ENCODE measurements around the gene GALNT18. TPM values are rescaled to one million over a fixed set of nuclear protein-coding genes. Genes with fewer than 3 reads are reported as not detected.

GALNT18 gene
- total RNA-seq, 2 experiments from 2014 or later, result 6.8 to 7.4 TPM

DNA sequence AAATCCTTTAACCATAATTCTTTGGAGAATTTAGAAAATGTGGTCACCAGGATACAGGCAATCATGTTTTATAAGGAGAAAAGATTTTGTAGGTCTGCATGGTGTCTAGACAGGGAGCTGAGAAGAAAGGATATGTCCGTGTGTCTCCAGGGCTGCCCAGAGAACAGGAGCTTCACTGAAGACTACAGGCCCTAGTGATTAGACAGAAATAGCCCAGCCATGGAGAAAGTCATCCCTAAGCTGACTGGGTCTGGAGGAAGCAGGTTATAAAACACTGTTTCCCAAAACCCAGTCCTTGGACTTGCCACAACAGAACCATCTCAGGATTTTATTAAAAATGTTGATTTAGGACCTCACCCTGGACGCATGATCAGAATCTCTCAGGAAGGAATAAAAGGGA, 84.4 kb downstream of the GALNT18 start:
- H3K27me3 Mint-ChIP-seq, result no peaks in the 10 kb centered on the region
- ChIA-PET POLR2A (no interaction called here), CTCF (no interaction called here)
- no peaks in the 10 kb centered on the region for H3K36me3 Mint-ChIP-seq (ENCODE audit: low read depth)
- TF ChIP-seq CTCF (IDR thresholded peaks at IDR 0.05), result no peak
- no peak for DNase-seq
- H3K4me3 Mint-ChIP-seq, result no peak overlapping the region
- intact Hi-C loops (cut with micrococcal nuclease), result no loop called here
- no peaks in the 10 kb centered on the region for H3K9me3 Mint-ChIP-seq
- H3K27ac Mint-ChIP-seq, result no peak overlapping the region
- no peak for ATAC-seq
- no peaks in the 10 kb centered on the region for H3K4me1 Mint-ChIP-seq (ENCODE audit: low read depth)

- intact Hi-C loops (cut with micrococcal nuclease), result no loop called here
- no peaks in the 10 kb centered on the region for H3K36me3 Mint-ChIP-seq (ENCODE audit: low read depth)
- H3K4me3 Mint-ChIP-seq, result no peak overlapping the region
- H3K9me3 Mint-ChIP-seq, result no peaks in the 10 kb centered on the region
- DNase-seq (no peak), ATAC-seq (no peak)
- TF ChIP-seq CTCF (IDR thresholded peaks at IDR 0.05), result no peak
- ChIA-PET CTCF (no interaction called here), POLR2A (no interaction called here)
- H3K27me3 Mint-ChIP-seq, result no peaks in the 10 kb centered on the region
- no peaks in the 10 kb centered on the region for H3K4me1 Mint-ChIP-seq (ENCODE audit: low read depth)
- no peak overlapping the region for H3K27ac Mint-ChIP-seq
These were observed 85.2 kb downstream of the GALNT18 start for GRCh38 chr11:11536650-11537049.

- H3K9me3 Mint-ChIP-seq, result no peaks in the 10 kb centered on the region
- POLR2A ChIA-PET, result no interaction called here
- no peak for TF ChIP-seq CTCF (IDR thresholded peaks at IDR 0.05)
- intact Hi-C loops (cut with micrococcal nuclease), result no loop called here
- no peaks in the 10 kb centered on the region for H3K36me3 Mint-ChIP-seq (ENCODE audit: low read depth)
- CTCF ChIA-PET, result no interaction called here
- ATAC-seq (no peak), DNase-seq (no peak)
- no peak overlapping the region for H3K27ac Mint-ChIP-seq
- H3K4me1 Mint-ChIP-seq (ENCODE audit: low read depth), result no peaks in the 10 kb centered on the region
- H3K27me3 Mint-ChIP-seq, result no peaks in the 10 kb centered on the region
- no peak overlapping the region for H3K4me3 Mint-ChIP-seq
These were observed 86.2 kb downstream of the GALNT18 start for GRCh38 chr11:11535611-11536010.

- ATAC-seq (no peak), DNase-seq (no peak)
- Mint-ChIP-seq H3K9me3 (no peaks in the 10 kb centered on the region), H3K36me3 (ENCODE audit: low read depth) (no peaks in the 10 kb centered on the region), H3K4me1 (ENCODE audit: low read depth) (no peaks in the 10 kb centered on the region), H3K27me3 (no peaks in the 10 kb centered on the region), H3K4me3 (no peak overlapping the region), H3K27ac (no peak overlapping the region)
- ChIA-PET POLR2A (no interaction called here), CTCF (no interaction called here)
- intact Hi-C loops (cut with micrococcal nuclease), result no loop called here
- no peak for TF ChIP-seq CTCF (IDR thresholded peaks at IDR 0.05)
These were observed 86.8 kb downstream of the GALNT18 start for GRCh38 chr11:11534981-11535380.

DNA sequence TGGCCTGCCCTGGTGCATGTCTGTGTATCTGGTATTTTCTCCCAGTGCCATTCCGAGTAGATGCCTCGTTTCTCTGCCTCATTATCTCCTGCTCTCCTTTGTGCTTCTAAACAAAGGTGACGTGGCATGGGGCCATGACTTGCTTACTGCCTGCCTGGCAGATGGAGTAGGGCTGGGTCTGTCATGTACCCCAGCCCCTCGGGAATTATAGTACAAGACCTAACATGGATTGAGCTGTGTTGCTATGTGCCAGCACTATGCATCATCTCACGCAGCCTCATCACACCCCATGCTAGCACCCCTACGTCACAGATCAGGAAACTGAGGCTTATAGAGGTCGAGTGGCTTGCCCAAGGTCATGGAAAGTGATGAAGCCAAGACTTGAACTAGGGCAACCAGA, 88.1 kb downstream of the GALNT18 start:
- POLR2A ChIA-PET, result no interaction called here
- Mint-ChIP-seq H3K36me3 (ENCODE audit: low read depth) (no peaks in the 10 kb centered on the region), H3K27me3 (no peaks in the 10 kb centered on the region), H3K4me1 (ENCODE audit: low read depth) (no peaks in the 10 kb centered on the region), H3K4me3 (no peak overlapping the region), H3K9me3 (no peaks in the 10 kb centered on the region), H3K27ac (no peak overlapping the region)
- CTCF ChIA-PET, result no interaction called here
- DNase-seq, result no peak
- no peak for TF ChIP-seq CTCF (IDR thresholded peaks at IDR 0.05)
- intact Hi-C loops (cut with micrococcal nuclease), result no loop called here
- ATAC-seq, result no peak
